ENCODE data around the gene COL12A1. TPM values are rescaled to one million over a fixed set of nuclear protein-coding genes. Genes with fewer than 3 reads are reported as not detected.

COL12A1 gene
- polyA plus RNA-seq, 1 donor (not counting 4 experiments of a cell fraction or from before 2014, with no cell fraction given): 96.9 TPM

DNA sequence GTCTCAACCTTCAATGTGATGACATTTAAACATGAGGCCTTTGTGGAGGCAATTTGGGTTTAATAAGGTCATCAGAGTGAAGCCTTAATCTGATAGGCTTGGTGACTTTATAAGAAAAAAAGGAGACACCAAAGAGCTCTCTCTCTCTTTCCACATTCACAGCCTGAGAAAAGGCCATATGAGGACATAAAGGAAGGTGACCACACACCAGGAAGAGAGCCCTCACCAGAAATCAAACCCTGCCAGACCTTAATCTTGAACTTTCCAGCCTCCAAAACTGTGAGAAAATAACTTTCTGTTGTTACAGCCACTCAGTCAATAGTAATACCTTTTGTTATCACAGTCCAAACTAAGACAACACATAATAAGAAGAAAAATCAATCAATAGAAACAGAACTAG, 47.7 kb downstream of the COL12A1 start:
- TF ChIP-seq, protein P1, sequence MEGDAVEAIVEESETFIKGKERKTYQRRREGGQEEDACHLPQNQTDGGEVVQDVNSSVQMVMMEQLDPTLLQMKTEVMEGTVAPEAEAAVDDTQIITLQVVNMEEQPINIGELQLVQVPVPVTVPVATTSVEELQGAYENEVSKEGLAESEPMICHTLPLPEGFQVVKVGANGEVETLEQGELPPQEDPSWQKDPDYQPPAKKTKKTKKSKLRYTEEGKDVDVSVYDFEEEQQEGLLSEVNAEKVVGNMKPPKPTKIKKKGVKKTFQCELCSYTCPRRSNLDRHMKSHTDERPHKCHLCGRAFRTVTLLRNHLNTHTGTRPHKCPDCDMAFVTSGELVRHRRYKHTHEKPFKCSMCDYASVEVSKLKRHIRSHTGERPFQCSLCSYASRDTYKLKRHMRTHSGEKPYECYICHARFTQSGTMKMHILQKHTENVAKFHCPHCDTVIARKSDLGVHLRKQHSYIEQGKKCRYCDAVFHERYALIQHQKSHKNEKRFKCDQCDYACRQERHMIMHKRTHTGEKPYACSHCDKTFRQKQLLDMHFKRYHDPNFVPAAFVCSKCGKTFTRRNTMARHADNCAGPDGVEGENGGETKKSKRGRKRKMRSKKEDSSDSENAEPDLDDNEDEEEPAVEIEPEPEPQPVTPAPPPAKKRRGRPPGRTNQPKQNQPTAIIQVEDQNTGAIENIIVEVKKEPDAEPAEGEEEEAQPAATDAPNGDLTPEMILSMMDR (optimal IDR thresholded peaks at IDR 0.05 in 1 of 3, IDR thresholded peaks at IDR 0.05 in 1 of 3, conservative IDR thresholded peaks at IDR 0.05 in 1 of 3; ENCODE audit: extremely low read depth in 1 of 3, insufficient read depth in 2 of 3, low read length in 3 of 3): no peak
- no peak for TF ChIP-seq EZH2 (IDR thresholded peaks at IDR 0.05; ENCODE audit: low read length)
- Histone ChIP-seq H2AFZ (ENCODE audit: control insufficient read depth, low read length) (no peak overlapping the region), H3K9ac (ENCODE audit: control insufficient read depth, extremely low read depth, insufficient read depth, low read length) (no peak overlapping the region), H3K27ac (ENCODE audit: control insufficient read depth, insufficient read depth, low read length) (no peak overlapping the region), H3K9me3 (ENCODE audit: control insufficient read depth, low read depth, low read length) (no peaks in the 10 kb centered on the region), H4K20me1 (ENCODE audit: control insufficient read depth, extremely low read depth, insufficient read depth, low read length) (no peaks in the 10 kb centered on the region), H3K4me1 (ENCODE audit: control insufficient read depth, extremely low read depth, insufficient read depth, low read length) (no peaks in the 10 kb centered on the region), H3K4me2 (ENCODE audit: control insufficient read depth, extremely low read depth, insufficient read depth, low read depth, low read length) (no peak overlapping the region), H3K9me1 (ENCODE audit: control insufficient read depth, extremely low read depth, insufficient read depth, low read length) (no peaks in the 10 kb centered on the region), H3K36me3 (ENCODE audit: control insufficient read depth in 2 of 2, extremely low read depth in 1 of 2, insufficient read depth in 2 of 2, low read length in 2 of 2) (peaks cover 3 to 8% of the 10 kb centered on the region in 2 experiments), H3K4me3 (ENCODE audit: control insufficient read depth in 2 of 3, extremely low read depth in 1 of 3, insufficient read depth in 2 of 3, low read depth in 1 of 3, low read length in 3 of 3) (no peak overlapping the region), H3K79me2 (ENCODE audit: control insufficient read depth, insufficient read depth, low read length) (peaks cover 26% of the 10 kb centered on the region), H3K27me3 (ENCODE audit: control insufficient read depth, extremely low read depth, insufficient read depth, low read length) (no peaks in the 10 kb centered on the region)
- DNase-seq (ENCODE audit: low read depth, low spot score): no peak
- FAIRE-seq: no peak
- dilution Hi-C loops (cut with MboI; ENCODE audit: extremely low pct_ligation_motif_present, low sequenced_read_pairs): no loop called here

DNA sequence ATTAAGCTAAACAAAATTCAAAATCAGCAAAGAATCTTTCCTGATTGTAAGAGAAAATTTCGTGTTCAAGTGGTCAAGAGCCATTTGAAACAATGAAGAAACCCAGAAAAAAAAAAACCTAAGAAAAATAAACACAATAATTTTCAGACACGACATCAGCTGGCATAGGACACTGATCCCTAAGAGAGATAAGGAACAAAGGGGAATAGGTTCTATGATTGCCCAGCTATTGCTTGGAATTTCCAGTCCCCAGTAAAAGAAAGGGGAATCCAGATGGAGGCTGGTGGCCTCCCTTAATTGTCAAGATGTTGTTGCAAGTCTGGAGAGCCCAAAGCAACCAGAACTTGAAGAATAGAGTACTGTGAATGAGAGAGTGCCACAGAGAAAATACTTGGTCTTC, 48.5 kb downstream of the COL12A1 start:
- dilution Hi-C loops (cut with MboI; ENCODE audit: extremely low pct_ligation_motif_present, low sequenced_read_pairs): no loop called here

More for the DNA sequence above, 48.5 kb downstream of the COL12A1 start:
- FAIRE-seq (no peak), DNase-seq (ENCODE audit: low read depth, low spot score) (no peak)
- no peak overlapping the region for H2AFZ ChIP-seq (ENCODE audit: control insufficient read depth, low read length)
- H3K4me2 ChIP-seq (ENCODE audit: control insufficient read depth, extremely low read depth, insufficient read depth, low read depth, low read length): no peak overlapping the region
- no peak for TF ChIP-seq EZH2 (IDR thresholded peaks at IDR 0.05; ENCODE audit: low read length)
- TF ChIP-seq, protein P1 (optimal IDR thresholded peaks at IDR 0.05 in 1 of 3, IDR thresholded peaks at IDR 0.05 in 1 of 3, conservative IDR thresholded peaks at IDR 0.05 in 1 of 3; ENCODE audit: extremely low read depth in 1 of 3, insufficient read depth in 2 of 3, low read length in 3 of 3): no peak
- peaks cover 3 to 8% of the 10 kb centered on the region in 2 experiments for H3K36me3 ChIP-seq (ENCODE audit: control insufficient read depth in 2 of 2, extremely low read depth in 1 of 2, insufficient read depth in 2 of 2, low read length in 2 of 2)
- H3K27ac ChIP-seq (ENCODE audit: control insufficient read depth, insufficient read depth, low read length): no peak overlapping the region
- no peaks in the 10 kb centered on the region for H3K9me1 ChIP-seq (ENCODE audit: control insufficient read depth, extremely low read depth, insufficient read depth, low read length)
- H4K20me1 ChIP-seq (ENCODE audit: control insufficient read depth, extremely low read depth, insufficient read depth, low read length): no peaks in the 10 kb centered on the region
- H3K9ac ChIP-seq (ENCODE audit: control insufficient read depth, extremely low read depth, insufficient read depth, low read length): no peak overlapping the region
- no peaks in the 10 kb centered on the region for H3K4me1 ChIP-seq (ENCODE audit: control insufficient read depth, extremely low read depth, insufficient read depth, low read length)
- H3K27me3 ChIP-seq (ENCODE audit: control insufficient read depth, extremely low read depth, insufficient read depth, low read length): no peaks in the 10 kb centered on the region
- H3K79me2 ChIP-seq (ENCODE audit: control insufficient read depth, insufficient read depth, low read length): peaks cover 21% of the 10 kb centered on the region
- no peaks in the 10 kb centered on the region for H3K9me3 ChIP-seq (ENCODE audit: control insufficient read depth, low read depth, low read length)
- H3K4me3 ChIP-seq (ENCODE audit: control insufficient read depth in 2 of 3, extremely low read depth in 1 of 3, insufficient read depth in 2 of 3, low read depth in 1 of 3, low read length in 3 of 3): no peak overlapping the region

Data from keratinocyte (primary cell).